ENCODE data around the gene COX7A2L. TPM values are rescaled to one million over a fixed set of nuclear protein-coding genes. Genes with fewer than 3 reads are reported as not detected.

COX7A2L gene
- total and polyA plus RNA-seq, 4 experiments from 2014 or later, result 77.2 to 267 (median 124) TPM

GRCh38 chr2:42359965-42360483 is 993 bp downstream of the COX7A2L start:
- Mint-ChIP-seq H3K4me1 (peaks cover 42 to 62% (median 53%) of the 10 kb centered on the region in 4 donors), H3K27me3 (no peaks in the 10 kb centered on the region), H3K36me3 (peaks cover 5 to 14% of the 10 kb centered on the region in 2 donors), H3K27ac (peak overlapping the region; percentile 96 to 100 (median 98)), H3K4me3 (peak overlapping the region; percentile 89 to 97 (median 94)), H3K9me3 (no peaks in the 10 kb centered on the region)
- Histone ChIP-seq H3K36me3 (ENCODE audit: insufficient read depth, low read length) (no peaks in the 10 kb centered on the region), H3K27me3 (ENCODE audit: insufficient read depth, low read length) (no peaks in the 10 kb centered on the region), H3K9me3 (ENCODE audit: control insufficient read depth in 1 of 2, low read length in 2 of 2) (no peaks in the 10 kb centered on the region), H3K4me3 (ENCODE audit: low read length in 2 of 2) (peak overlapping the region; percentile 84 to 97), H3K27ac (ENCODE audit: low read depth, low read length) (peak overlapping the region; percentile 93), H3K4me1 (ENCODE audit: insufficient read depth, low read length) (peaks cover 51% of the 10 kb centered on the region)
- peak in 3 of 5 donors; percentile 11 to 22 (median 12) for DNase-seq
- CTCF ChIA-PET (ENCODE audit: partially characterized antibody), result interaction anchor here (1.2 to 2.7 kb wide), 2 partner anchors 264 to 518 kb away, joined by 3 to 8 read pairs; no protein-coding TSS in a partner anchor
- POLR2A ChIA-PET (ENCODE audit: partially characterized antibody), result interaction anchor here (1.0 to 3.0 kb wide), 6 partner anchors 17 to 232 kb away, joined by 3 to 12 read pairs (median 4); no protein-coding TSS in a partner anchor
- intact Hi-C loops (cut with micrococcal nuclease), result loop anchor here (2.0 to 5.0 kb wide), 5 partner anchors 33 to 1807 kb away; partner anchors contain the start of genes KCNG3 and PPM1B

GRCh38 chr2:42359304-42359964 is 1.6 kb downstream of the COX7A2L start:
- Histone ChIP-seq H3K4me3 (ENCODE audit: low read length in 2 of 2) (peak overlapping the region; percentile 84 to 97), H3K27ac (ENCODE audit: low read depth, low read length) (peak overlapping the region; percentile 93), H3K9me3 (ENCODE audit: control insufficient read depth in 1 of 2, low read length in 2 of 2) (no peaks in the 10 kb centered on the region), H3K4me1 (ENCODE audit: insufficient read depth, low read length) (peaks cover 56% of the 10 kb centered on the region), H3K27me3 (ENCODE audit: insufficient read depth, low read length) (no peaks in the 10 kb centered on the region), H3K36me3 (ENCODE audit: insufficient read depth, low read length) (no peaks in the 10 kb centered on the region)
- ChIA-PET CTCF (ENCODE audit: partially characterized antibody) (interaction anchor here (1.2 kb wide), 1 partner anchor 518 kb away, joined by 3 read pairs; no protein-coding TSS in a partner anchor), POLR2A (ENCODE audit: partially characterized antibody) (interaction anchor here (1.3 to 3.0 kb wide), 4 partner anchors 33 to 188 kb away, joined by 3 to 12 read pairs (median 4); no protein-coding TSS in a partner anchor)
- H3K9me3 Mint-ChIP-seq, result no peaks in the 10 kb centered on the region
- H3K27ac Mint-ChIP-seq, result peak overlapping the region; percentile 96 to 100 (median 98)
- peaks cover 5 to 14% of the 10 kb centered on the region in 2 donors for H3K36me3 Mint-ChIP-seq
- H3K27me3 Mint-ChIP-seq, result no peaks in the 10 kb centered on the region
- DNase-seq, result peak in 1 of 5 donors; percentile 23
- peak overlapping the region; percentile 89 to 97 (median 94) for H3K4me3 Mint-ChIP-seq
- intact Hi-C loops (cut with micrococcal nuclease), result no loop called here
- peaks cover 48 to 68% (median 59%) of the 10 kb centered on the region in 4 donors for H3K4me1 Mint-ChIP-seq

GRCh38 chr2:42353792-42354429 is 7.1 kb downstream of the COX7A2L start:
- no peaks in the 10 kb centered on the region for H3K9me3 ChIP-seq (ENCODE audit: control insufficient read depth in 1 of 2, low read length in 2 of 2)
- H3K4me1 Mint-ChIP-seq, result peaks cover 46 to 63% (median 50%) of the 10 kb centered on the region in 4 donors
- POLR2A ChIA-PET (ENCODE audit: partially characterized antibody), result interaction anchor here (0.7 to 1.6 kb wide), 2 partner anchors 8 to 153 kb away, joined by 3 to 6 read pairs; partner anchors contain the start of gene COX7A2L
- no peaks in the 10 kb centered on the region for H3K27me3 Mint-ChIP-seq
- H3K36me3 ChIP-seq (ENCODE audit: insufficient read depth, low read length), result peaks cover 23% of the 10 kb centered on the region
- no peaks in the 10 kb centered on the region for H3K9me3 Mint-ChIP-seq
- H3K4me3 ChIP-seq (ENCODE audit: low read length in 2 of 2), result no peak overlapping the region
- peaks cover 36% of the 10 kb centered on the region for H3K4me1 ChIP-seq (ENCODE audit: insufficient read depth, low read length)
- intact Hi-C loops (cut with micrococcal nuclease), result no loop called here
- H3K36me3 Mint-ChIP-seq, result peaks cover 14 to 51% of the 10 kb centered on the region in 2 donors
- H3K4me3 Mint-ChIP-seq, result no peak overlapping the region
- DNase-seq, result no peak
- H3K27ac ChIP-seq (ENCODE audit: low read depth, low read length), result no peak overlapping the region
- CTCF ChIA-PET (ENCODE audit: partially characterized antibody), result no interaction called here
- H3K27ac Mint-ChIP-seq, result peak overlapping the region in 6 of 7 donors; percentile 17 to 88 (median 66)
- H3K27me3 ChIP-seq (ENCODE audit: insufficient read depth, low read length), result no peaks in the 10 kb centered on the region

- Mint-ChIP-seq H3K9me3 (no peaks in the 10 kb centered on the region), H3K4me1 (peaks cover 32 to 51% (median 38%) of the 10 kb centered on the region in 4 donors), H3K27me3 (no peaks in the 10 kb centered on the region), H3K4me3 (no peak overlapping the region), H3K36me3 (peaks cover 25 to 59% of the 10 kb centered on the region in 2 donors), H3K27ac (peak overlapping the region in 2 of 7 donors; percentile 39 to 56)
- peaks cover 18% of the 10 kb centered on the region for H3K4me1 ChIP-seq (ENCODE audit: insufficient read depth, low read length)
- intact Hi-C loops (cut with micrococcal nuclease), result no loop called here
- CTCF ChIA-PET (ENCODE audit: partially characterized antibody), result interaction anchor here (1.4 kb wide), 1 partner anchor 39 kb away, joined by 3 read pairs; no protein-coding TSS in a partner anchor
- no peak for DNase-seq
- no peaks in the 10 kb centered on the region for H3K27me3 ChIP-seq (ENCODE audit: insufficient read depth, low read length)
- H3K9me3 ChIP-seq (ENCODE audit: control insufficient read depth in 1 of 2, low read length in 2 of 2), result no peaks in the 10 kb centered on the region
- H3K27ac ChIP-seq (ENCODE audit: low read depth, low read length), result no peak overlapping the region
- H3K4me3 ChIP-seq (ENCODE audit: low read length in 2 of 2), result no peak overlapping the region
- POLR2A ChIA-PET (ENCODE audit: partially characterized antibody), result no interaction called here
- peaks cover 23% of the 10 kb centered on the region for H3K36me3 ChIP-seq (ENCODE audit: insufficient read depth, low read length)
Measured at GRCh38 chr2:42351864-42352263, 9.2 kb downstream of the COX7A2L start.

- intact Hi-C loops (cut with micrococcal nuclease), result no loop called here
- no peak overlapping the region for H3K4me3 ChIP-seq (ENCODE audit: low read length in 2 of 2)
- Mint-ChIP-seq H3K36me3 (peaks cover 33 to 68% of the 10 kb centered on the region in 2 donors), H3K4me3 (no peak overlapping the region), H3K9me3 (no peaks in the 10 kb centered on the region), H3K4me1 (peaks cover 26 to 46% (median 32%) of the 10 kb centered on the region in 4 donors), H3K27ac (peak overlapping the region in 2 of 7 donors; percentile 23 to 24), H3K27me3 (no peaks in the 10 kb centered on the region)
- DNase-seq, result no peak
- CTCF ChIA-PET (ENCODE audit: partially characterized antibody), result interaction anchor here (1.1 kb wide), 1 partner anchor 8 kb away, joined by 4 read pairs; no protein-coding TSS in a partner anchor
- no peaks in the 10 kb centered on the region for H3K27me3 ChIP-seq (ENCODE audit: insufficient read depth, low read length)
- no peak overlapping the region for H3K27ac ChIP-seq (ENCODE audit: low read depth, low read length)
- H3K36me3 ChIP-seq (ENCODE audit: insufficient read depth, low read length), result peaks cover 30% of the 10 kb centered on the region
- H3K4me1 ChIP-seq (ENCODE audit: insufficient read depth, low read length), result peaks cover 10% of the 10 kb centered on the region
- no peaks in the 10 kb centered on the region for H3K9me3 ChIP-seq (ENCODE audit: control insufficient read depth in 1 of 2, low read length in 2 of 2)
- POLR2A ChIA-PET (ENCODE audit: partially characterized antibody), result no interaction called here
Measured at GRCh38 chr2:42350434-42351063, 10.5 kb downstream of the COX7A2L start.

- POLR2A ChIA-PET (ENCODE audit: partially characterized antibody), result no interaction called here
- H3K4me3 Mint-ChIP-seq, result no peak overlapping the region
Measured at GRCh38 chr2:42348113-42348805, 12.8 kb downstream of the COX7A2L start.

More at GRCh38 chr2:42348113-42348805, 12.8 kb downstream of the COX7A2L start:
- no peak for DNase-seq
- intact Hi-C loops (cut with micrococcal nuclease), result no loop called here
- no peak overlapping the region for H3K4me3 ChIP-seq (ENCODE audit: low read length in 2 of 2)
- CTCF ChIA-PET (ENCODE audit: partially characterized antibody), result no interaction called here
- Mint-ChIP-seq H3K36me3 (peaks cover 41 to 75% of the 10 kb centered on the region in 2 donors), H3K4me1 (peaks cover 13 to 29% (median 19%) of the 10 kb centered on the region in 4 donors), H3K9me3 (no peaks in the 10 kb centered on the region), H3K27ac (peak overlapping the region in 4 of 7 donors; percentile 39 to 82 (median 62)), H3K27me3 (no peaks in the 10 kb centered on the region)
- H3K27ac ChIP-seq (ENCODE audit: low read depth, low read length), result no peak overlapping the region
- no peaks in the 10 kb centered on the region for H3K9me3 ChIP-seq (ENCODE audit: control insufficient read depth in 1 of 2, low read length in 2 of 2)
- H3K4me1 ChIP-seq (ENCODE audit: insufficient read depth, low read length), result no peaks in the 10 kb centered on the region
- H3K36me3 ChIP-seq (ENCODE audit: insufficient read depth, low read length), result peaks cover 30% of the 10 kb centered on the region
- no peaks in the 10 kb centered on the region for H3K27me3 ChIP-seq (ENCODE audit: insufficient read depth, low read length)

All from CD4-positive, alpha-beta memory T cell (primary cell).